Testis (tissue), 3 donors: ENCODE results near the gene CHMP1A. TPM values are rescaled to one million over a fixed set of nuclear protein-coding genes. Genes with fewer than 3 reads are reported as not detected.
"Not testable (repeated sequence)": the region's sequence is repeated elsewhere in the genome, so short reads cannot be mapped to it uniquely, and the experiment has no call there.

ENCODE experiments used
- DNase-seq: peaks from one replicate; pipeline ENCODE4 v3.0.0-alpha.2; 2019
- H3K27ac ChIP-seq, 2 donors: fragments of 200-600 bp; sonication (generic); one replicate each; pipeline ENCODE4 v1.5.1; 2019
- H3K27me3 ChIP-seq: fragments of 200-600 bp; sonication (generic); one replicate; pipeline ENCODE4 v1.5.1; 2019
- H3K36me3 ChIP-seq: fragments of 200-600 bp; sonication (generic); one replicate; pipeline ENCODE4 v1.5.1; 2017; ENCODE audit warnings: low read depth; ENCODE audit errors: missing control alignments
- H3K4me1 ChIP-seq: fragments of 200-600 bp; sonication (generic); one replicate; pipeline ENCODE4 v1.5.1; 2019
- H3K4me3 ChIP-seq, 2 donors: fragments of 200-600 bp; sonication (generic); one replicate each; pipeline ENCODE4 v1.5.1; 2017 to 2019
- H3K9me3 ChIP-seq: fragments of 200-600 bp; sonication (generic); one replicate; pipeline ENCODE4 v1.5.1; 2017
- CTCF ChIP-seq, 3 experiments: fragments of 450-650 bp in 2 of 3; fragments of 200-600 bp in 1 of 3; sonication (generic) in 1 of 3; IDR thresholded peaks; one replicate each; pipeline ENCODE4 v1.5.1; 2016 to 2019; ENCODE audit warnings: antibody characterized with exemption in 3 of 3, mild to moderate bottlenecking in 2 of 3, moderate library complexity in 1 of 3
- POLR2A ChIP-seq: fragments of 450-650 bp; IDR thresholded peaks from one replicate; pipeline ENCODE4 v1.6.1; 2017; ENCODE audit warnings: antibody characterized with exemption, mild to moderate bottlenecking, moderate library complexity
- WGBS, 2 donors: methylation state at CpG; one replicate each; pipeline ENCODE4 v1.1.5; 2018; 5-methylcytosine and 5-hydroxymethylcytosine counted together
- intact Hi-C: fragments of 100-400 bp; cut with DNase I; formaldehyde crosslinking; loops from one replicate; pipeline ENCODE4 v1.15.1; 2023; ENCODE audit warnings: low total_unique reads
- polyA plus RNA-seq: library from polyadenylated mRNA; stranded (reverse); fragments of 350-450 nt; fragmentation: Illumina TruSeq; extraction: RNeasy Lipid Tissue Mini Kit (QIAGEN cat#74804); gene quantifications from one replicate; pipeline ENCODE4 v1.2.3, GENCODE V29; 2014; ENCODE audit warnings: low read depth, low replicate concordance; ENCODE audit not compliant: insufficient read depth
- total RNA-seq, 2 donors: library from RNA; depleted of rRNA; stranded (reverse); fragments of >200 nt; gene quantifications; one replicate each; pipeline ENCODE4 v1.2.3, GENCODE V29; 2016

The CHMP1A gene
- total and polyA plus RNA-seq, 3 donors from 2014 or later: 90.0 to 123 (median 106) TPM

- Histone ChIP-seq H3K27me3 (no peaks in the 10 kb centered on the region), H3K4me1 (peaks cover 10% of the 10 kb centered on the region), H3K36me3 (no peaks in the 10 kb centered on the region), H3K4me3 (no peak overlapping the region), H3K27ac (no peak overlapping the region), H3K9me3 (no peaks in the 10 kb centered on the region)
- no peak for TF ChIP-seq CTCF (IDR thresholded peaks at IDR 0.05)
- no peak for TF ChIP-seq POLR2A
- DNase-seq: no peak
- intact Hi-C loops: no loop called here
- 74 to 78% methylated on average over 9 to 10 of the region's 10 CpGs for WGBS, 2 donors
These were observed 19.1 kb downstream of the CHMP1A start for GRCh38 chr16:89638455-89638854.

GRCh38 chr16:89637379-89637778 is 20.1 kb downstream of the CHMP1A start:
- 77 to 83% methylated on average over 7 to 10 of the region's 10 CpGs for WGBS, 2 donors
- Histone ChIP-seq H3K4me1 (peaks cover 10% of the 10 kb centered on the region), H3K9me3 (no peaks in the 10 kb centered on the region), H3K4me3 (no peak overlapping the region), H3K27ac (no peak overlapping the region), H3K36me3 (no peaks in the 10 kb centered on the region), H3K27me3 (no peaks in the 10 kb centered on the region)
- TF ChIP-seq CTCF (IDR thresholded peaks at IDR 0.05): no peak
- no peak for TF ChIP-seq POLR2A
- intact Hi-C loops: no loop called here
- DNase-seq: no peak

- H3K9me3 ChIP-seq: no peaks in the 10 kb centered on the region
- no peak overlapping the region for H3K4me3 ChIP-seq
- intact Hi-C loops: no loop called here
- H3K36me3 ChIP-seq: no peaks in the 10 kb centered on the region
- DNase-seq: no peak
- H3K27me3 ChIP-seq: no peaks in the 10 kb centered on the region
- peaks cover 7% of the 10 kb centered on the region for H3K4me1 ChIP-seq
- 82 to 91% methylated on average over 4 to 12 of the region's 12 CpGs for WGBS, 2 donors
- TF ChIP-seq POLR2A (no peak), CTCF (IDR thresholded peaks at IDR 0.05) (no peak)
- no peak overlapping the region for H3K27ac ChIP-seq
These were observed 20.8 kb downstream of the CHMP1A start for GRCh38 chr16:89636663-89637062.

- H3K27me3 ChIP-seq, H3K4me3 ChIP-seq, H3K9me3 ChIP-seq, DNase-seq, intact Hi-C loops, H3K36me3 ChIP-seq, H3K4me1 ChIP-seq, H3K27ac ChIP-seq: not testable (repeated sequence)
- WGBS, 2 donors: 73 to 91% methylated on average over 2 of the region's 2 CpGs
These were observed 22.8 kb downstream of the CHMP1A start for GRCh38 chr16:89634463-89635385.

- Histone ChIP-seq H3K4me3 (no peak overlapping the region), H3K27me3 (no peaks in the 10 kb centered on the region), H3K36me3 (no peaks in the 10 kb centered on the region), H3K4me1 (peaks cover 3% of the 10 kb centered on the region), H3K9me3 (no peaks in the 10 kb centered on the region), H3K27ac (no peak overlapping the region)
- TF ChIP-seq POLR2A: no peak
- TF ChIP-seq CTCF (IDR thresholded peaks at IDR 0.05): no peak
- intact Hi-C loops: no loop called here
- WGBS, 2 donors: 86 to 87% methylated on average over 7 to 15 of the region's 19 CpGs
- no peak for DNase-seq
These were observed 24.4 kb downstream of the CHMP1A start for GRCh38 chr16:89633064-89633631.
